Caco-2 (cell line): ENCODE measurements around the gene HDHD2. TPM values are rescaled to one million over a fixed set of nuclear protein-coding genes. Genes with fewer than 3 reads are reported as not detected.

Experiments
- BruUV-seq: library from RNA; stranded (reverse); fragments of 400-500 nt; replicated peaks from 2 replicates; lab custom pipeline; 2021; lab: Mats Ljungman, UMichigan
- CTCF ChIA-PET: fragments of 300-600 bp; sonication (Branson Sonifier 250); formaldehyde crosslinking; loops from one replicate; lab custom pipeline; 2022; ENCODE audit warnings: antibody characterized with exemption; lab: Charles Lee
- POLR2A ChIA-PET: fragments of 300-600 bp; sonication (Branson Sonifier 250); formaldehyde crosslinking; loops from one replicate; lab custom pipeline; 2022; ENCODE audit warnings: antibody characterized with exemption; lab: Charles Lee
- DNase-seq, 2 experiments: peaks; one replicate each; pipeline versions ENCODE4 v3.0.0 to v3.0.0-alpha.2; 2020 to 2022
- H3K27me3 ChIP-seq: replicated peaks from 2 replicates; pipeline ENCODE4 v1.6.0; 2011; ENCODE audit warnings: low read length; ENCODE audit not compliant: control insufficient read depth, insufficient read depth
- H3K36me3 ChIP-seq: 2 replicates; pipeline ENCODE4 v1.5.1; 2011; ENCODE audit warnings: low read length; ENCODE audit not compliant: control insufficient read depth, insufficient read depth
- H3K4me1 ChIP-seq: fragments of 250-450 bp; sonication (Bioruptor Pico); 2 replicates; pipeline ENCODE4 v1.5.1; 2020; ENCODE audit warnings: mild to moderate bottlenecking
- H3K4me3 ChIP-seq: 2 replicates; pipeline ENCODE4 v1.5.1; 2011; ENCODE audit warnings: low read depth, mild to moderate bottlenecking, control low read depth, low read length
- H3K9me3 ChIP-seq: fragments of 250-450 bp; sonication (Bioruptor Pico); 2 replicates; pipeline ENCODE4 v1.5.1; 2020; ENCODE audit warnings: mild to moderate bottlenecking, moderate library complexity
- H3K27ac Mint-ChIP-seq: one replicate; pipeline ENCODE4 v1.8.0; 2022; ENCODE audit warnings: mixed read lengths; ENCODE audit not compliant: unreplicated experiment
- H3K27me3 Mint-ChIP-seq: one replicate; pipeline ENCODE4 v1.8.0; 2022; ENCODE audit warnings: mixed read lengths; ENCODE audit not compliant: insufficient read depth, unreplicated experiment
- H3K36me3 Mint-ChIP-seq: one replicate; pipeline ENCODE4 v1.8.0; 2022; ENCODE audit warnings: mild to moderate bottlenecking, mixed read lengths; ENCODE audit not compliant: insufficient read depth, unreplicated experiment
- H3K4me1 Mint-ChIP-seq: one replicate; pipeline ENCODE4 v1.8.0; 2022; ENCODE audit warnings: low read depth, mixed read lengths; ENCODE audit not compliant: unreplicated experiment
- H3K4me3 Mint-ChIP-seq: one replicate; pipeline ENCODE4 v1.8.0; 2022; ENCODE audit warnings: mild to moderate bottlenecking, moderate library complexity, mixed read lengths; ENCODE audit not compliant: unreplicated experiment
- H3K9me3 Mint-ChIP-seq: one replicate; pipeline ENCODE4 v1.8.0; 2022; ENCODE audit warnings: mixed read lengths; ENCODE audit not compliant: unreplicated experiment
- intact Hi-C: fragments of 100-400 bp; cut with micrococcal nuclease; formaldehyde crosslinking; loops from one replicate; pipeline ENCODE4 v1.10.0; 2022; ENCODE audit not compliant: unreplicated experiment
- total RNA-seq: library from RNA; stranded (reverse); gene quantifications from 2 replicates; pipeline ENCODE4 v1.2.3, GENCODE V29; 2022
- TF ChIP-seq, protein P1 (sequence below), 2 experiments: fragments of 200-600 bp in 1 of 2; IDR thresholded peaks; 1 replicate in 1 of 2; 2 replicates in 1 of 2; pipeline versions ENCODE4 v1.5.1 to v1.8.0; 2011 to 2022; ENCODE audit warnings: antibody characterized with exemption in 1 of 2, control low read depth in 1 of 2, inconsistent platforms in 1 of 2, low read depth in 1 of 2, low read length in 1 of 2, mild to moderate bottlenecking in 1 of 2, moderate library complexity in 1 of 2; ENCODE audit not compliant: insufficient read depth in 1 of 2, severe bottlenecking in 1 of 2, unreplicated experiment in 1 of 2

The HDHD2 gene
- total RNA-seq, 1 experiment from 2014 or later, result 14.7 TPM

- no peaks in the 10 kb centered on the region for H3K36me3 Mint-ChIP-seq
- Histone ChIP-seq H3K36me3 (no peaks in the 10 kb centered on the region), H3K9me3 (no peaks in the 10 kb centered on the region), H3K27me3 (no peaks in the 10 kb centered on the region), H3K4me3 (no peak overlapping the region), H3K4me1 (no peaks in the 10 kb centered on the region)
- no peak for DNase-seq
- peaks cover 7% of the 10 kb centered on the region for H3K9me3 Mint-ChIP-seq
- H3K27ac Mint-ChIP-seq, result no peak overlapping the region
- no peaks in the 10 kb centered on the region for H3K4me1 Mint-ChIP-seq
- no TSS peak for BruUV-seq
- TF ChIP-seq, protein P1, sequence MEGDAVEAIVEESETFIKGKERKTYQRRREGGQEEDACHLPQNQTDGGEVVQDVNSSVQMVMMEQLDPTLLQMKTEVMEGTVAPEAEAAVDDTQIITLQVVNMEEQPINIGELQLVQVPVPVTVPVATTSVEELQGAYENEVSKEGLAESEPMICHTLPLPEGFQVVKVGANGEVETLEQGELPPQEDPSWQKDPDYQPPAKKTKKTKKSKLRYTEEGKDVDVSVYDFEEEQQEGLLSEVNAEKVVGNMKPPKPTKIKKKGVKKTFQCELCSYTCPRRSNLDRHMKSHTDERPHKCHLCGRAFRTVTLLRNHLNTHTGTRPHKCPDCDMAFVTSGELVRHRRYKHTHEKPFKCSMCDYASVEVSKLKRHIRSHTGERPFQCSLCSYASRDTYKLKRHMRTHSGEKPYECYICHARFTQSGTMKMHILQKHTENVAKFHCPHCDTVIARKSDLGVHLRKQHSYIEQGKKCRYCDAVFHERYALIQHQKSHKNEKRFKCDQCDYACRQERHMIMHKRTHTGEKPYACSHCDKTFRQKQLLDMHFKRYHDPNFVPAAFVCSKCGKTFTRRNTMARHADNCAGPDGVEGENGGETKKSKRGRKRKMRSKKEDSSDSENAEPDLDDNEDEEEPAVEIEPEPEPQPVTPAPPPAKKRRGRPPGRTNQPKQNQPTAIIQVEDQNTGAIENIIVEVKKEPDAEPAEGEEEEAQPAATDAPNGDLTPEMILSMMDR (IDR thresholded peaks at IDR 0.05; ENCODE audit: insufficient read depth in 1 of 2, low read depth in 1 of 2, low read length in 1 of 2, severe bottlenecking in 1 of 2, unreplicated experiment in 1 of 2), result no peak
- intact Hi-C loops, result no loop called here
- ChIA-PET POLR2A (no interaction called here), CTCF (no interaction called here)
- no peak overlapping the region for H3K4me3 Mint-ChIP-seq
- H3K27me3 Mint-ChIP-seq, result no peaks in the 10 kb centered on the region
These were observed 30.5 kb upstream of the HDHD2 start for GRCh38 chr18:47180765-47181164.

DNA sequence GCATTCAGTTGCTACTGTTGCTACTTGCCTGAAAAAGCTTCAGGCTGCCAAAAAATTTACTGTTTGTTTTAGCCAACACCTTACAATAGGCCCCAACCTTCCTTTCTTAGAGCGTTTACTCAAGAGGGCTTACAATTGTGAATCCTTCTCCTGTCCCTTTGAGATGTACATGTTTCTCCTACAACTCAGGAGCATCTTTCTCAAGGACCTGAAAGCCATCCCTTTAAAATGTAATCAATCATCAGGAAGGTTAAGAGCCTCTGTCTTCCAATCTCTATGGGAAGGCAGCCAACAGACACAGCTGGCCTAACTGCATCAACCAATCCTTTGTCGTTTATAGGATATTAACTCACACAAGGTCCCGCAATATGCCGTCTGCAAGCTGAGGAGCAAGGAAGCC is 29.2 kb upstream of the HDHD2 start:
- no peak overlapping the region for H3K4me3 ChIP-seq
- H3K27ac Mint-ChIP-seq, result no peak overlapping the region
- TF ChIP-seq, protein P1 (IDR thresholded peaks at IDR 0.05; ENCODE audit: insufficient read depth in 1 of 2, low read depth in 1 of 2, low read length in 1 of 2, severe bottlenecking in 1 of 2, unreplicated experiment in 1 of 2), result no peak
- no peaks in the 10 kb centered on the region for H3K27me3 Mint-ChIP-seq
- ChIA-PET CTCF (no interaction called here), POLR2A (no interaction called here)
- DNase-seq, result no peak
- intact Hi-C loops, result no loop called here
- no peaks in the 10 kb centered on the region for H3K4me1 ChIP-seq
- H3K4me3 Mint-ChIP-seq, result no peak overlapping the region
- no peaks in the 10 kb centered on the region for H3K9me3 Mint-ChIP-seq
- H3K27me3 ChIP-seq, result no peaks in the 10 kb centered on the region
- no peaks in the 10 kb centered on the region for H3K36me3 ChIP-seq
- H3K36me3 Mint-ChIP-seq, result no peaks in the 10 kb centered on the region
- H3K9me3 ChIP-seq, result no peaks in the 10 kb centered on the region
- no TSS peak for BruUV-seq
- H3K4me1 Mint-ChIP-seq, result no peaks in the 10 kb centered on the region

DNA sequence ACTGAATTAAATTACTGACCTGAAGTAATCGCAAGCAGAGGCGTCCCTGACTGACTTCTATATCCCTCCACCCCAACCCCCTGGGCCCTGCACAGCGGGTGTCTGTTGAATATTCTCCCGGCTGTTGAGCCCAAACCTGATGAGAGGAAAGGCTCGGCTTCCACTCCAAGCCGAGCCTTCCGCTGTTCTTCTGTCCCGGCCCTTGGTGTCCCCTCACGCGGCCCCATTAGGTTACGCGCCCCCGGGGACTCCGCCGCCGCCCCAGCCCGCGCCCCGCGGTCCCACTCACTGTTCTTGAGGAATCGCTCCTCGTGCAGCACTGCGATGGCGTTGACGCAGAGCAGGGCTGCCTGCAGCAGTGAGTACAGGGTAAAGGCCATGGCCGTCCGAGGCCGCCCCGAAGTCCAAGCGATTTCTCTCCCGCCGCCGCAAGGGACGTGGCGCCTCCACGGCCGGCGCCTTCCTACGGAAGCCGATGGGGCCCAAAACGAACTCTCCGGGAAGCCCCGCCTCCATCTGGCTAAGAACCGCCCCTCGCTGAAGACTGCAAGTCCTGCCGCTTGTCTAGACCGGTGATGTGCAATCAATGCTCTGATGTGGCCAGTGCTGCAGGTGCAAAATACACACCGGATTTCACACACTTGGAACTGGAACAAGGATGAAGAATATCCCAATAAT is 25.7 kb upstream of the HDHD2 start, which contains the start of gene IER3IP1:
IER3IP1 (minus strand) TSS at position 467 of the 678 bp plus-strand sequence; CDS start at position 380, 87 bp downstream.
- Mint-ChIP-seq H3K36me3 (no peaks in the 10 kb centered on the region), H3K27me3 (no peaks in the 10 kb centered on the region), H3K4me1 (no peaks in the 10 kb centered on the region), H3K9me3 (no peaks in the 10 kb centered on the region), H3K27ac (no peak within 1 kb of the TSS), H3K4me3 (no peak within 1 kb of the TSS)
- no peaks in the 10 kb centered on the region for H3K27me3 ChIP-seq
- ChIA-PET CTCF (no interaction called here), POLR2A (no interaction called here)
- peak within 1 kb of the TSS; percentile 68 for H3K4me3 ChIP-seq
- H3K36me3 ChIP-seq, result no peaks in the 10 kb centered on the region
- no peaks in the 10 kb centered on the region for H3K9me3 ChIP-seq
- TF ChIP-seq, protein P1 (IDR thresholded peaks at IDR 0.05; ENCODE audit: insufficient read depth in 1 of 2, low read depth in 1 of 2, low read length in 1 of 2, severe bottlenecking in 1 of 2, unreplicated experiment in 1 of 2), result no peak
- H3K4me1 ChIP-seq, result no peaks in the 10 kb centered on the region
- intact Hi-C loops, result loop anchor here (1.0 kb wide), 1 partner anchor 26 kb away; the partner anchor contains the start of gene HDHD2
- BruUV-seq, result no TSS peak
- DNase-seq, result peak; percentile 85 to 88
